ENCODE data around the gene CEP128. TPM values are rescaled to one million over a fixed set of nuclear protein-coding genes. Genes with fewer than 3 reads are reported as not detected.

CEP128 gene
- total RNA-seq, 1 donor from 2014 or later, result 9.7 TPM

DNA sequence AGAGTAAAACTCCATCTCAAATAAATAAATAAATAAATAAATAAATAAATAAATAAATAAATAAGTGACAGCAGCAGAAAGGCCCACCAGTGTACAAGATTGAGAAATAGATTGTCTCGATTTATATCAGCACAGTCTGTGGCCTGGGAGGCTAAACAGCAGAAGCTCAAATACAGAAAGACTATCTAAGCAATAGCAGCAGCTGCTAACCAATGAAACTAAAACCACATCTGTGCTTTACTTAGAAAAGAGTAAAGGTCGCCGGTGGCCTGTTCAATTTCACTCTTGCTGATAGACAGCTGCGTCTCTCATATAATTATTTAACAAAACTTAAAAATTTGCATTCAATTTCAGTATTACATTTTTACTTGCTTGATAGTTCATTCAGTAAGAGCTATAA lies 325.7 kb downstream of the CEP128 start:
- no peak overlapping the region for H3K27ac Mint-ChIP-seq (ENCODE audit: unreplicated experiment)
- peaks cover 9% of the 10 kb centered on the region for H3K9me3 Mint-ChIP-seq (ENCODE audit: unreplicated experiment)
- H3K27me3 Mint-ChIP-seq (ENCODE audit: unreplicated experiment), result no peaks in the 10 kb centered on the region
- no peak for DNase-seq (ENCODE audit: extremely low spot score, unreplicated experiment)
- no peak overlapping the region for H3K4me3 Mint-ChIP-seq (ENCODE audit: unreplicated experiment)
- H3K36me3 Mint-ChIP-seq (ENCODE audit: unreplicated experiment), result peaks cover 12% of the 10 kb centered on the region
- TF ChIP-seq, protein P1, sequence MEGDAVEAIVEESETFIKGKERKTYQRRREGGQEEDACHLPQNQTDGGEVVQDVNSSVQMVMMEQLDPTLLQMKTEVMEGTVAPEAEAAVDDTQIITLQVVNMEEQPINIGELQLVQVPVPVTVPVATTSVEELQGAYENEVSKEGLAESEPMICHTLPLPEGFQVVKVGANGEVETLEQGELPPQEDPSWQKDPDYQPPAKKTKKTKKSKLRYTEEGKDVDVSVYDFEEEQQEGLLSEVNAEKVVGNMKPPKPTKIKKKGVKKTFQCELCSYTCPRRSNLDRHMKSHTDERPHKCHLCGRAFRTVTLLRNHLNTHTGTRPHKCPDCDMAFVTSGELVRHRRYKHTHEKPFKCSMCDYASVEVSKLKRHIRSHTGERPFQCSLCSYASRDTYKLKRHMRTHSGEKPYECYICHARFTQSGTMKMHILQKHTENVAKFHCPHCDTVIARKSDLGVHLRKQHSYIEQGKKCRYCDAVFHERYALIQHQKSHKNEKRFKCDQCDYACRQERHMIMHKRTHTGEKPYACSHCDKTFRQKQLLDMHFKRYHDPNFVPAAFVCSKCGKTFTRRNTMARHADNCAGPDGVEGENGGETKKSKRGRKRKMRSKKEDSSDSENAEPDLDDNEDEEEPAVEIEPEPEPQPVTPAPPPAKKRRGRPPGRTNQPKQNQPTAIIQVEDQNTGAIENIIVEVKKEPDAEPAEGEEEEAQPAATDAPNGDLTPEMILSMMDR (IDR thresholded peaks at IDR 0.05), result no peak
- H3K4me1 Mint-ChIP-seq (ENCODE audit: unreplicated experiment), result peaks cover 17% of the 10 kb centered on the region

DNA sequence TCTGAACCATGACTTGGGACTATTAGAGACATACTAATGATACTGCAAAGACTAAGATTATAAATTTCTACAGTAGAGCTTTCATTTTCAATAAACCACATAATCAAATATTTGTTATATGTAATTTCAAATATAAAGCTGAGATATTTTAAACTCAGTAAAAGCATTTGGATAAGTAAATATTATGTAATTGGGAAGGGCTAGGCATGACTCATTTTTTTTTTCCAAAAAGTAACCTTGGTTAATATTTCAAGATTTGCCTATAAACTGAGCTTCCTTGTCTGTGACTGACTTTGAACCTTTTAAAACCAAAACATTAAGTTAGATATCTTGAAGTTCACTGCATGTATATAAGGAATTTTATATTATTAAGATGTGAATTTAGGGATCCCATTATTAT lies 332.5 kb downstream of the CEP128 start:
- Mint-ChIP-seq H3K36me3 (ENCODE audit: unreplicated experiment) (peaks cover 8% of the 10 kb centered on the region), H3K4me1 (ENCODE audit: unreplicated experiment) (peaks cover 51% of the 10 kb centered on the region), H3K27me3 (ENCODE audit: unreplicated experiment) (no peaks in the 10 kb centered on the region), H3K9me3 (ENCODE audit: unreplicated experiment) (peaks cover 7% of the 10 kb centered on the region), H3K4me3 (ENCODE audit: unreplicated experiment) (no peak overlapping the region), H3K27ac (ENCODE audit: unreplicated experiment) (peak overlapping the region; percentile 94)
- DNase-seq (ENCODE audit: extremely low spot score, unreplicated experiment), result no peak
- TF ChIP-seq, protein P1 (IDR thresholded peaks at IDR 0.05), result no peak

DNA sequence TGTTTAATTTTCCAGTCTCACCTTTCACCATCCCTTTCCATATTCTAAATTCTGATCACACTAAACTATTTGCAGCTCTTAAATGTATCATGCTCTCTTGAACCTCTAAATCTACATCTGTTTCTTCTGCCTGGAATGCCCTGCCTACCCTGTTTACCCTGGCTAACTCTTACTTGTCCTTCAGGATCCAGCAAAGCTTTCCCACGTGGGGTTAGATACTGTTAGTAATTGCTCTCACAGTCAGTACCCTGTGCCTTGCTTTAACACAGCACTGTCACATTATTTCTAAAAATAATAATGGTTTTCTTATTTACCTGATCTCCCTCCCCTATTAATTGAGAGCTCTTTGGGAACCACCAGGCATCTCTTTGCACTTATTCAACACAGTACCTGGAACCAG lies 333.0 kb downstream of the CEP128 start:
- Mint-ChIP-seq H3K9me3 (ENCODE audit: unreplicated experiment) (peaks cover 11% of the 10 kb centered on the region), H3K27me3 (ENCODE audit: unreplicated experiment) (no peaks in the 10 kb centered on the region)
- DNase-seq (ENCODE audit: extremely low spot score, unreplicated experiment), result no peak

DNA sequence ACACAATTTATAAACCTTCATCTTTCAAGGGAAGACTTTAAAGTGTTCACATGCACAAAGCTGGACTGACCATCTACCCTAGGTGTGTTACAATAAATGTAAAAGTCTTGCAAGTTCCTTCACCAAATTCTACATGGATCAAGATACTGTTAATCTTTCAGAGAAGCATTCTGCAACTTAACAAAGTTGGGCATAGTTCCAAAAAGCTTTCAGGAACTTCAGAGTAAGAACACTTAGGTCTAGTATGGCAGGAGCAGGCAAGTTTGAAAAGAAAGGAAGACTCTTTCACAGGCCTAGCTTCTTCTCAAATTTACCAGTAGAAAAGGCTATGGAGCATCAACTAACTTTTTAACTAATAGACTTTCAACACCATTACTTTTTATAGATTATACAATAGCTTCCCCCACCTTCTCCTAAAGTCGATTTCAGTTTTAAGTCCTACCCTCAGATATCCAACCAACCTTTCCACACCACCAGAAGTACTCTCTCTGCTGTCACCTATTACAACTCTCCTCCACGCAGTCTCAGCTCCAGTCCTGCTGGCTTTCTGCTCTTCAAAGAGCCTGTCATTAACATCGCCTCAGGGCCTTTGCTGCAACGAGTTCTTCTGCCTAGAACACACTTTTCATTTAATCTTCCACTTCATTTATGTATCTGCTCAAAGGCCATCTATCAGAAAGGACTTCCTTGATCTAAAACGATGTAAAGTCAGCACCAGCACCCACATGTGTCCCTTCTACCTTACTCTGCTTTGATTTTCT lies 333.9 kb downstream of the CEP128 start:
- no peak for DNase-seq (ENCODE audit: extremely low spot score, unreplicated experiment)
- TF ChIP-seq, protein P1 (IDR thresholded peaks at IDR 0.05), result no peak
- Mint-ChIP-seq H3K27ac (ENCODE audit: unreplicated experiment) (peak overlapping the region; percentile 94), H3K9me3 (ENCODE audit: unreplicated experiment) (peaks cover 11% of the 10 kb centered on the region), H3K27me3 (ENCODE audit: unreplicated experiment) (no peaks in the 10 kb centered on the region), H3K4me1 (ENCODE audit: unreplicated experiment) (peaks cover 62% of the 10 kb centered on the region), H3K4me3 (ENCODE audit: unreplicated experiment) (no peak overlapping the region), H3K36me3 (ENCODE audit: unreplicated experiment) (peaks cover 11% of the 10 kb centered on the region)

More for the DNA sequence above, 333.0 kb downstream of the CEP128 start:
- peak overlapping the region; percentile 94 for H3K27ac Mint-ChIP-seq (ENCODE audit: unreplicated experiment)
- peaks cover 55% of the 10 kb centered on the region for H3K4me1 Mint-ChIP-seq (ENCODE audit: unreplicated experiment)
- no peak overlapping the region for H3K4me3 Mint-ChIP-seq (ENCODE audit: unreplicated experiment)
- TF ChIP-seq, protein P1 (IDR thresholded peaks at IDR 0.05), result no peak
- peaks cover 11% of the 10 kb centered on the region for H3K36me3 Mint-ChIP-seq (ENCODE audit: unreplicated experiment)

DNA sequence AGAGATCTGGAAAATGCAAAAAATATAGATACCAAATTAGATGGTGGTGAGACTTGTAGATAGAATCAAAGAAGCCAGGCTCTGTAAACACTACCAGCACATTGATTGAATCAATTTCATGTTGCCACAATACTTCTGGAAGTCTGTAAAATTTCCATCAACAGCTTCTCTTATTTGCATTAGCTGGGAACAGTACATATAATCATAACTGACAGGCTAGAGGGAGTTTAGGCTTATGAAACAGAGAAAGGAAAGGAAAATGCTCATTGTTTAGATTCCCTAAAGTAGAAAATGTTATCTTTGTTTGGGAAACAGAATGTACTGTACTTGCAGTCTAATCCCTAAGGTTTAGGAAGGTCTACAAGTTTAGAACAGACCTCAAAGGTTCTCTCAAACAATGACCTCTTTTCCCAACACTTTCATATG lies 335.2 kb downstream of the CEP128 start:
- H3K4me1 Mint-ChIP-seq (ENCODE audit: unreplicated experiment), result peaks cover 67% of the 10 kb centered on the region
- TF ChIP-seq, protein P1 (IDR thresholded peaks at IDR 0.05), result no peak
- peak overlapping the region; percentile 94 for H3K27ac Mint-ChIP-seq (ENCODE audit: unreplicated experiment)
- DNase-seq (ENCODE audit: extremely low spot score, unreplicated experiment), result no peak
- peaks cover 11% of the 10 kb centered on the region for H3K36me3 Mint-ChIP-seq (ENCODE audit: unreplicated experiment)
- no peak overlapping the region for H3K4me3 Mint-ChIP-seq (ENCODE audit: unreplicated experiment)
- peaks cover 11% of the 10 kb centered on the region for H3K9me3 Mint-ChIP-seq (ENCODE audit: unreplicated experiment)
- H3K27me3 Mint-ChIP-seq (ENCODE audit: unreplicated experiment), result no peaks in the 10 kb centered on the region
